Measurements from ENCODE around the gene SHROOM1.
A peak's percentile ranks its signal among the peaks of the same experiment; 100 is the strongest.

The SHROOM1 gene, protein sequence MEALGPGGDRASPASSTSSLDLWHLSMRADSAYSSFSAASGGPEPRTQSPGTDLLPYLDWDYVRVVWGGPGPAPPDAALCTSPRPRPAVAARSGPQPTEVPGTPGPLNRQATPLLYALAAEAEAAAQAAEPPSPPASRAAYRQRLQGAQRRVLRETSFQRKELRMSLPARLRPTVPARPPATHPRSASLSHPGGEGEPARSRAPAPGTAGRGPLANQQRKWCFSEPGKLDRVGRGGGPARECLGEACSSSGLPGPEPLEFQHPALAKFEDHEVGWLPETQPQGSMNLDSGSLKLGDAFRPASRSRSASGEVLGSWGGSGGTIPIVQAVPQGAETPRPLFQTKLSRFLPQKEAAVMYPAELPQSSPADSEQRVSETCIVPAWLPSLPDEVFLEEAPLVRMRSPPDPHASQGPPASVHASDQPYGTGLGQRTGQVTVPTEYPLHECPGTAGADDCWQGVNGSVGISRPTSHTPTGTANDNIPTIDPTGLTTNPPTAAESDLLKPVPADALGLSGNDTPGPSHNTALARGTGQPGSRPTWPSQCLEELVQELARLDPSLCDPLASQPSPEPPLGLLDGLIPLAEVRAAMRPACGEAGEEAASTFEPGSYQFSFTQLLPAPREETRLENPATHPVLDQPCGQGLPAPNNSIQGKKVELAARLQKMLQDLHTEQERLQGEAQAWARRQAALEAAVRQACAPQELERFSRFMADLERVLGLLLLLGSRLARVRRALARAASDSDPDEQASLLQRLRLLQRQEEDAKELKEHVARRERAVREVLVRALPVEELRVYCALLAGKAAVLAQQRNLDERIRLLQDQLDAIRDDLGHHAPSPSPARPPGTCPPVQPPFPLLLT

DNA sequence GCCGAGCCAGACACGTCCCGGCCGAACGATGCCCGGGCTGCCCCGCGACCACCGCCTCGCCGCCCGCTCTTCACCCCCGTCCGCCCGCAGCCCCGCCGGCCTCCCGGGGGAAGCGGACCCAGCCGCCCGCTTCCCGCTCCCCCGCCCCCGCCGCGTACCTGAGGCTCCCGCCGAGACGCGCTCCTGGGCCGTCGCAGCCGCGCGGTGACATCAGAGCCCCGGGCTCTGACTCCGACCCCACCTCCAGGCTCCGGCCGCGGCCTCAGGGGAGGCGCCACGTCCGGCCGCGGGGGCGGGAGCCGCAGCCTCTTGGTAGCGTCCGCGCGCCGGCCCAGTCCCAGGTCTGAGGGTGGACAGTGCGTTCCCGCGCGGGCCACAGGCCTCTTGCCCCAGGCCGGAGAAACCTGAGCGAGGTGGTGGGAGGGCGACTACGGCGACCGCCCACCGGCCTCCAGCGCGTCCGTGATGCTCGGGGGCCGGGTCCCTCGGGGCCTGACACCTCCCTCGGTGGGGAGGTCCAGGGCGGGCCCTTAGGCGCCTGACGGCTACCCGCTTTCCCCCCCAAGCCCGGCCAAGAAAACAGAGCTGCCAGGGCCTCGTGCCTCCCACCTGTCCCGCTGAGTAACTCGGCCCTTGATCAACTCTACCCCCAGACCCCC, at the start of gene SHROOM1:
SHROOM1 (minus strand) TSS at position 212 of the 659 bp plus-strand sequence. CDS start 4,507 bp downstream, outside the sequence.
- H3K27ac ChIP-seq, result peak within 1 kb of the TSS; percentile 93
- TF ChIP-seq, protein P1, sequence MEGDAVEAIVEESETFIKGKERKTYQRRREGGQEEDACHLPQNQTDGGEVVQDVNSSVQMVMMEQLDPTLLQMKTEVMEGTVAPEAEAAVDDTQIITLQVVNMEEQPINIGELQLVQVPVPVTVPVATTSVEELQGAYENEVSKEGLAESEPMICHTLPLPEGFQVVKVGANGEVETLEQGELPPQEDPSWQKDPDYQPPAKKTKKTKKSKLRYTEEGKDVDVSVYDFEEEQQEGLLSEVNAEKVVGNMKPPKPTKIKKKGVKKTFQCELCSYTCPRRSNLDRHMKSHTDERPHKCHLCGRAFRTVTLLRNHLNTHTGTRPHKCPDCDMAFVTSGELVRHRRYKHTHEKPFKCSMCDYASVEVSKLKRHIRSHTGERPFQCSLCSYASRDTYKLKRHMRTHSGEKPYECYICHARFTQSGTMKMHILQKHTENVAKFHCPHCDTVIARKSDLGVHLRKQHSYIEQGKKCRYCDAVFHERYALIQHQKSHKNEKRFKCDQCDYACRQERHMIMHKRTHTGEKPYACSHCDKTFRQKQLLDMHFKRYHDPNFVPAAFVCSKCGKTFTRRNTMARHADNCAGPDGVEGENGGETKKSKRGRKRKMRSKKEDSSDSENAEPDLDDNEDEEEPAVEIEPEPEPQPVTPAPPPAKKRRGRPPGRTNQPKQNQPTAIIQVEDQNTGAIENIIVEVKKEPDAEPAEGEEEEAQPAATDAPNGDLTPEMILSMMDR (conservative IDR thresholded peaks at IDR 0.05), result no peak

GRCh38 chr5:132877938-132878337, 47.5 kb upstream of the SHROOM1 start:
- TF ChIP-seq, protein P1 (conservative IDR thresholded peaks at IDR 0.05), result no peak

DNA sequence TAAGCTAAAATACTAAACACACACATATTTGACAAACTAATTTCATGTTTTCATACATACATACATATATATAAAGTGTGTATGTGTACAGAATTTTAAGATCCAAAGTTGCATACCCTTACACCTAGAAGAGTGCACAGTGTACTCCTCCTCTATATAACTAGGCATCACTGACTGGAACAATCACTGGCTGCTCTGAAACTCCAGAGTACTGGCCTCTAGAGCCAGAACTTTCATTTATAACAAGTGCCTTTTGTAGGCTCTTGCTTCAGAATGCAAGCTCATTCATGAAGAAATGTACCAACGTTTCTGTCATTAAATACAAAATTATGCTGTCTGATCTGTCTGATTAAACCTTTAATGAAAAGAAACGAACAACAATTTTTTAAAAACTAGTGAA, 47.0 kb upstream of the SHROOM1 start:
- no peak overlapping the region for H3K27ac ChIP-seq
- TF ChIP-seq, protein P1 (conservative IDR thresholded peaks at IDR 0.05), result no peak

More at GRCh38 chr5:132877938-132878337, 47.5 kb upstream of the SHROOM1 start:
- no peak overlapping the region for H3K27ac ChIP-seq

GRCh38 chr5:132876020-132876759, 45.7 kb upstream of the SHROOM1 start:
- TF ChIP-seq, protein P1 (conservative IDR thresholded peaks at IDR 0.05), result no peak
- no peak overlapping the region for H3K27ac ChIP-seq

- TF ChIP-seq, protein P1 (conservative IDR thresholded peaks at IDR 0.05), result no peak
- H3K27ac ChIP-seq, result no peak overlapping the region
These were observed 43.5 kb upstream of the SHROOM1 start for GRCh38 chr5:132873930-132874271.

GRCh38 chr5:132873119-132873929, 42.9 kb upstream of the SHROOM1 start, which contains the start of gene LEAP2:
Gene LEAP2, plus strand, starts transcription at chr5:132873668. Its CDS starts 27 bp downstream, at chr5:132873695.
- H3K27ac ChIP-seq, result no peak within 1 kb of the TSS
- TF ChIP-seq, protein P1 (conservative IDR thresholded peaks at IDR 0.05), result no peak
